Stimulated activated CD4-positive, alpha-beta T cell treated with anti-CD3 and anti-CD28 coated beads, Interleukin-4, amount 100 ng/mL, for 1 hour (primary cell): ENCODE data around the gene NCKIPSD.

Experiments
- DNase-seq: peaks from one replicate; pipeline ENCODE4 v3.0.0-alpha.2; 2020

NCKIPSD gene

GRCh38 chr3:48696156-48696555 is 10.4 kb upstream of the NCKIPSD start:
- no peak for DNase-seq

- DNase-seq = no peak
These were observed 9.7 kb upstream of the NCKIPSD start for GRCh38 chr3:48695393-48695753.

GRCh38 chr3:48694610-48695392 is 9.1 kb upstream of the NCKIPSD start:
- no peak for DNase-seq

GRCh38 chr3:48693826-48694225 is 8.1 kb upstream of the NCKIPSD start:
- no peak for DNase-seq

- DNase-seq = no peak
These were observed 6.8 kb upstream of the NCKIPSD start for GRCh38 chr3:48692551-48692950.

GRCh38 chr3:48690846-48691458 is 5.2 kb upstream of the NCKIPSD start:
- no peak for DNase-seq

GRCh38 chr3:48689384-48689783 is 3.7 kb upstream of the NCKIPSD start:
- no peak for DNase-seq

GRCh38 chr3:48688737-48689075 is 3.0 kb upstream of the NCKIPSD start:
- DNase-seq = no peak

- no peak for DNase-seq
These were observed 2.5 kb upstream of the NCKIPSD start for GRCh38 chr3:48688032-48688736.

GRCh38 chr3:48687220-48687678 is 1.5 kb upstream of the NCKIPSD start:
- no peak for DNase-seq

GRCh38 chr3:48686538-48687219 is 964 bp upstream of the NCKIPSD start:
- no peak for DNase-seq

- DNase-seq = no peak
These were observed 467 bp downstream of the NCKIPSD start for GRCh38 chr3:48685293-48685602.

GRCh38 chr3:48684480-48685143 is 1.1 kb downstream of the NCKIPSD start:
- DNase-seq = no peak

- no peak for DNase-seq
These were observed 1.7 kb downstream of the NCKIPSD start for GRCh38 chr3:48684054-48684349.

- no peak for DNase-seq
These were observed 2.9 kb downstream of the NCKIPSD start for GRCh38 chr3:48682786-48683185.

- no peak for DNase-seq
These were observed 3.6 kb downstream of the NCKIPSD start for GRCh38 chr3:48681974-48682610.

GRCh38 chr3:48681541-48681880 is 4.2 kb downstream of the NCKIPSD start:
- DNase-seq = no peak

- DNase-seq = no peak
These were observed 4.7 kb downstream of the NCKIPSD start for GRCh38 chr3:48680811-48681540.

- DNase-seq = no peak
These were observed 6.0 kb downstream of the NCKIPSD start for GRCh38 chr3:48679411-48680391.

GRCh38 chr3:48678566-48679380 is 6.9 kb downstream of the NCKIPSD start:
- DNase-seq = no peak
